AG09319 (cell line): ENCODE results near the gene RNF123.

Experiments used
- DNase-seq: peaks from one replicate; pipeline ENCODE4 v3.0.0-alpha.2; 2010; ENCODE audit warnings: low read depth; ENCODE audit errors: extremely low read depth
- CTCF ChIP-seq: IDR thresholded peaks from 2 replicates; pipeline ENCODE4 v1.5.1; 2011; ENCODE audit warnings: low read depth, mild to moderate bottlenecking, inconsistent platforms, low read length, moderate library complexity

Gene RNF123

DNA sequence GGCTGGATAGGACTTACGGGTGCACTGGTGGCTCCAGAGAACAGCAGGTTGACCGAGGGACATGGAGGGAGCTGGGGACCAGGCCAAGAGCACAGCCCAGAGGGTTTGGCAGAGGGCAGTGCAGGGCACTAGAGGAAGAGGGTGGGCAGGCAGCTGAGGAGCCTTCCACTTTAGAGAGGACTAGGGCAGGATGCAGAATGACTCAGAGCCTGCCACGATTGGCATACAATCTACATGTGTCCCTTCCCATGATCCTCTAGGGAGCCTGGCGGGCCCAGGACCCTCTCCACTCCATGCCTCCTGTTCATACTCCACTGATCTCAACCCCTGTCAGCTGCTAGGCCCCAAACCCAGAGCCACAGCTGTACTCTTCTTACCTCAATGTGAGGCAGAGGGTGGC is 29.6 kb upstream of the RNF123 start:
- no peak for TF ChIP-seq CTCF
- no peak for DNase-seq

DNA sequence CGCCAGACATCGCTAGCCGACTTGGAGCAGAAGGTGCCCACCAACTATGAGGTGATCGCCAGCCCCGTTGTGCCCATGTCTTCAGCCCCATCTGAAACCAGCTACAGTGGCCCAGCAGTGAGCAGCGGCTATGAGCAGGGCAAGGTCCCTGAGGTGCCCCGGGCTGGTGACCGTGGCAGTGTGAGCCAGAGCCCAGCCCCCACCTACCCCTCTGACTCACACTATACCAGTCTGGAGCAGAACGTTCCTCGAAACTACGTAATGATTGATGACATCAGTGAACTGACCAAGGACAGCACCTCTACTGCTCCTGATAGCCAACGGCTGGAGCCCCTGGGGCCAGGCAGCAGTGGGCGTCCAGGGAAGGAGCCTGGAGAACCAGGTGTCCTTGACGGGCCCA is 28.1 kb upstream of the RNF123 start:
- DNase-seq, result no peak
- TF ChIP-seq CTCF, result no peak

DNA sequence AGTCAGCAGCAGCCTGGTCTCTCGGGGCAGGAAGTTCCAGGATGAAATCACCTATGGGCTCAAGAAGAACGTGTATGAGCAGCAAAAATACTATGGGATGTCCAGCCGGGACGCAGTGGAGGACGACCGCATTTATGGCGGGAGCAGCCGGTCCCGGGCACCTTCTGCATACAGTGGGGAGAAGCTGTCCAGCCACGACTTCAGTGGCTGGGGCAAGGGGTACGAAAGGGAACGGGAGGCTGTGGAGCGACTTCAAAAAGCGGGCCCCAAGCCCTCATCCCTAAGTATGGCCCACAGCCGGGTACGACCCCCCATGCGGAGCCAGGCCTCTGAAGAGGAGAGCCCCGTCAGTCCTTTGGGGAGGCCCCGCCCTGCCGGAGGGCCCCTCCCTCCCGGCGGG is 27.3 kb upstream of the RNF123 start:
- TF ChIP-seq CTCF, result no peak
- DNase-seq, result no peak

DNA sequence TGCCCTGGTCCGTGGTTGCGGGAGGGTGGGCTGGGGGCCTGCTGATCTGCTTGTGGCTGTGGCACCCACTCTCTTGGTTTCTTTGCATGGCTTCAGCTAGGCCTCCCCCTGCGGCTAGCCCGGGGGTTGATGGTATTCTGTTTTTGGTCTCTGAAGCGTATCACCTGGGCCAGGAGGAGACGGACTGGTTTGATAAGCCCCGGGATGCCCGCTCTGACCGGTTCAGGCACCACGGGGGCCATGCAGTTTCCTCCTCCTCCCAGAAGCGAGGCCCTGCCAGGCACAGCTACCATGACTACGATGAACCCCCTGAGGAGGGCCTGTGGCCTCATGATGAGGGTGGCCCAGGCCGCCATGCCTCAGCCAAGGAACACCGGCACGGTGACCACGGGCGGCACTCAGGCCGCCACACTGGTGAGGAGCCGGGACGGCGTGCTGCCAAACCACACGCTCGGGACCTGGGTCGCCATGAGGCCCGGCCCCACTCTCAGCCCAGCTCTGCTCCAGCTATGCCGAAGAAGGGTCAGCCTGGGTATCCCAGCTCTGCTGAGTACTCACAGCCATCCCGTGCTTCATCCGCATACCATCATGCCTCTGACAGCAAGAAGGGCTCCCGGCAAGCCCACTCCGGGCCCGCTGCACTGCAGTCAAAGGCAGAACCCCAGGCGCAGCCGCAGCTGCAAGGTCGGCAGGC is 26.5 kb upstream of the RNF123 start:
- no peak for TF ChIP-seq CTCF
- DNase-seq, result no peak

DNA sequence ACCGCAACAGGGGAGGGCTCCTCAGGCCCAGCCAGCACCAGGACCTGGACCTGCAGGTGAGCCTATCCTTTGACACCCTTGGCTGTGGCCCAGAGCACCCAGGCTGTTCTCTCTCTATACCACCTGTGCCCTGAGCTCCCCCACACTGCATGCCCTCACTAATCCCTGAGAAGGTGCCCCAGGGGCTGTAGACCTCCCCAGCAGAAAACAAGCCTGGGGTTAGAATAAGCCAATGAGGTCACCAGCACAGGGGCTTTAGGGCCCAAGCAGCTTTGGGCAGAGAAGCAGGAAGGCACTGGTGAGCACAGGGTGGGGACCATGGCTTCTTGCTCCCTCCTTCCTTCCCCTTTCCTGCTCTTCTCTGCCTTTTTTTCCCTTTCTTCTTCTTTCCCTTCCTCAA is 25.5 kb upstream of the RNF123 start:
- no peak for DNase-seq
- TF ChIP-seq CTCF, result no peak

DNA sequence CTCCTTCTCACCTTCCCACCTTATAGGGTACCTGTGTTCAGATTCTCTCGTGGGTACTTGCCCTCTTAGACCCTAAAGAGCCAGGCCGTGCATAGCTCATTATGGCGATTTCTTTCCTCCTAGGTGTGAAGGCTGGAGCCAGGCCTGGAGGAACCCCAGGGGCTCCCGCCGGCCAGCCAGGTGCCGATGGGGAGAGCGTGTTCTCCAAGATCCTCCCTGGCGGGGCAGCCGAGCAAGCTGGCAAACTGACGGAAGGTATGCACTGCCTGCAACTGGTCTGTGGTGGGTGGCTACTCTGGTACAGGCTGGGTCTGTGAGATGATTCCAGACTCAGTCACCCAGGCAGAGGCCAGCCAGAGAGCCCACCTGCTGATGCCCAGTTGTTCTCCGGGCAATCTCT is 25.1 kb upstream of the RNF123 start:
- DNase-seq, result no peak
- no peak for TF ChIP-seq CTCF

GRCh38 chr3:49665822-49666519 is 23.4 kb upstream of the RNF123 start:
- TF ChIP-seq CTCF, result no peak
- no peak for DNase-seq
